Activated CD8-positive, alpha-beta memory T cell treated with anti-CD3 and anti-CD28 coated beads for 48 hours (primary cell): Measurements from ENCODE around the gene TMSB4X.
"Not testable (repeated sequence)": the region's sequence is repeated elsewhere in the genome, so short reads cannot be mapped to it uniquely, and the experiment has no call there.

Experiments used
- DNase-seq, 3 experiments: peaks; one replicate each; pipeline ENCODE4 v3.0.0-alpha.2; 2020; ENCODE audit warnings: low read depth in 2 of 3, low spot score in 2 of 3

TMSB4X gene

DNA sequence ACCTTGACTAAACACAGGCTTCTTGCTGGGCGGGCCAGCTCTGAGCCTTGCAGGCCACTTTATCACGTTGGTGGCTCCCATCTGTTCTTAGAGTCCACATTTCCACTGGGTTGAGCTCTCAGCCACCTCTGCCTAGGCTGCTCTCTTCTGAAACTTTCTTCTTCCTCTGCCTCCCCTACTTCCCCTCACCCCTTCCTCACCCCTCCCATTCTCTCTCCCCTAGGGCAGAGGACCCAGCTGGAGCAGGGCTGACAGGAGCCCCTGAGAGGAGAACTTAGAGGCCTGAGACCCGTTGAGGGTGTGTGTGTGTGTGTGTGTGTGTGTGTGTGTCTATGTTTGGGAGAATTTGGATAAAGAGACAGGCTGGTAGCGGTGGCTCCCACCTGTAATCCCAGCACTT lies 19.9 kb upstream of the TMSB4X start:
- no peak for DNase-seq

DNA sequence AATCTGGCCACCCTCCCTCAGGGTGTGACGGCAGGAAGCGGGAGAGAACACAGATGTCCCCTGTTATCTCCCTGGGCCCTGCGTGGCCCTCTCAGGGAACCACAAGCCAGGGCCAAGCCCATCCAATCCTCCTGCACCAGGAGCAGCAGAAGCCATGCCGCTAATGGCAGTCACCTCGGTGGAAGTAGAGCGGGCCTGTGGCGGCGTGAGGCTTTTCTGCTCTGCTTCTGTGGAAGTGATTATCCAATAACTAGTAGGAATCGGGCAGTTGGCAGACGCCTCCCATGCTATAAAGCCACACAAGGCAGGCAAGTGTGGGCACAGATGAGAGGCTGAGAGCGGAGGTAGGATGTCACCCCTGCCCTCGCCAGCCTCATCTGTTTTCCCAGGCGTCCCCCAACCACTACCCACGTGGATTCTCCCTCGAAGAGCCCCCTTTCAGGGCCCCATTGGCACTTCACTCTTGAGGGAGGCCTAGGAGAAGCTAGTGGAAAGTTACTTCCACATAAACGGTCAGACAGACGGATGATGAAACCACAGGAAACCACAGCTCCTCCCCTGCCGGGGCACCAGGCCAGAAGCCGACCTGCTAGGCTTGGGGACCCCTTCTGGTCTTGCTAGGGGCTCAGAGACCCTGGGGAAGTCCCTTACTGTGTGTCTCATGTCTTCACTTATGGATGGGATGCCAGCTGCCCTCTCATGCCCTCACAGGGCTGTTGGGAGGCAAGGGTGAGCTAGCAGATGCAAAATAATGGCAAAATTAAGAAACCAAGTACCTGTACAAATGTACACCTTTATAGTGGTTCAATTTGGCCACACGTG lies 18.8 kb upstream of the TMSB4X start:
- peak in 1 of 3 experiments; percentile 70 for DNase-seq

DNA sequence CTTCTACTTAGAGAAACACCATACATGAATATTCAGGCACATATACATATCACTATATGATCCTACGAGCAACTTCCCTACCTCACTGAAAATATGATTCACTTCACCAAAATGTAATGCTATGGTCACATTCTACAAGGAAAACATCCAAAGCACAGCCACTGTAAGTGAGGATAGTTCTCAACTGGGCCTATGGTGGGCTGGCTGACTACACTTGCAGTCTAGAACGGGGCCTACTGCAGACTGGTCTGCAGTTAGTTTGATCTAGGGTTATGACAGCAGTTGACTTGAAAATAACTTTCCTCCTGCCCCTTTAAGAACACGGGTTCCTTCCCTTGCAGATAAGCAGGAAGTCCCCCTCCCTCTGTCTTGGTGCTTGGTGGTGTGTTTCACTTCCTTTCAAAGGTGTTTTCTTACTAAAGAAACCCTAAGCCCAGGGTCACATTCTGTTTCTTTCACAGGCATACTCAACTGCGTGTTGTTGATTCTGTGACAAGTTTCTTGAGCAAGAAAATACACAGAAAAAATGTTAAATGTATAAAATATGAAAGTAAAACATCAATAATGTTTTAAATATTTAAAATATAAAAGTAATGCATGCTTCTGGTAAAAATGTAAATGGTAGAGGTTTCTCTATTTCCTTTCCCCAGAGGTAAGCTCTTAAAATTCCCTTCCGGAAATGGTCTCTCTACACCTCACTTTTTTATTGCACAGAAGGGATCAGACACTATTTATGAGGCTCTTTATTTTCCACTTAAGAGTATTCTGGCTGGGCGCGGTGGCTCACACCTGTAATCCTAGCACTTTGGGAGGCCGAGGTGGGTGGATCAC lies 18.0 kb upstream of the TMSB4X start:
- DNase-seq, result no peak

DNA sequence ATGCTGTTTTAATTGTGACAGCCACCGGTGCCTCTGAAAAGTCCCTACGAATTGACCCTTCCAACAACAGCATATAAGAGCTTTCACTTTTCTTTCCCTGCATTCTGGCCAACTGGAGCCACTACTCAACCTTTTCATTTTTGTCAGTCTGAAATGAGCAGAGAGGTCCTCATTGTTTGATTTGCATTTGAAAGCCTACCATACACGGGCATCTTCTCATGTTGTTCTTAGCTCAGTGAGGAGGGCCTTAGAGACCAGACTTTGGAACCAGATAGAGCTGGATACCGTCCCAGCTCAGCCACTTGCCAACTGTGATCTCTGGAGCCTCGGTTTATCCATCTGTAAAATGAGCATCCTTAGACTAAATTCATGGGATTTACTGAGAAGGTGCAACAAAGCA lies 16.9 kb upstream of the TMSB4X start:
- no peak for DNase-seq

DNA sequence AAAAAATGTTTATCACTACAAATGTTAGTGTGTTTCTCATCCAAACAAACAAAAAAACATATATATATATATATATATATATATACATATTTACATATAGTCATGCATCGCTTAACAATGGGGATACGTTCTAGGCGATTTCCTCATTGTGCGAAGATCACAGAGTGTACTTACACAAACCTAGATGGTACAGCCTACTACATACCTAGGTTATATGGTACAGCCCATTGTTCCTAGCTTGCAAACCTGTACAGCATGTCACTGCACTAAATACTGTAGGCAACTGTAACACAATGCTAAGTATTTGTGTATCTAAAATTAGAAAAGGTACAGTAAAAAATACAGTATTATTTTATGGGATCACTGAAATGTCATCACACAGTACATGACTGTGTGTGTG lies 16.4 kb upstream of the TMSB4X start:
- no peak for DNase-seq

DNA sequence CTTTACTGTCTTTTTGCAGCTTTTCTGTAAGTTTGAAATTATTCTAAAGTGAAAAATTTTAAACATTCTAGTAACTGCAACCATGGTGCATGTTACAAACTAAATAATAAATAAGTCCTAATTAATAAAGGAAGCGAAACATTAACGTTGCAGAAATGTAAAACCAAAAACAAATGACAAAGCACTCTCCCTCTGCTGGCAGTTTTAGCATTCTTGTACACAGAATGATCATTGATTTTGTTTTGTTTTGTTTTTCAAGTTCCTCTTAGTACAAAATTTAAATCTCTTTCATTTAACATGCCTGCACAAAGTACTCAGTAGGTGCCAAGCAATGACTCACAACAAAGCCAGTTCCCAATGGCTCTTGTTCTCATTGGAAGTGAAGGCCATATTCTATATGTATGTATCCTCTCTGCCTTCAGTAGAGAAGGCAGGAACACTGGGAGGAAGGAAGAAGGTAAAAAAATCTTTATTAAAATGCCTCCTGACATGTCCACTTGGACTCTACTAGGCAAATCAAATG lies 13.7 kb upstream of the TMSB4X start:
- DNase-seq, result no peak

DNA sequence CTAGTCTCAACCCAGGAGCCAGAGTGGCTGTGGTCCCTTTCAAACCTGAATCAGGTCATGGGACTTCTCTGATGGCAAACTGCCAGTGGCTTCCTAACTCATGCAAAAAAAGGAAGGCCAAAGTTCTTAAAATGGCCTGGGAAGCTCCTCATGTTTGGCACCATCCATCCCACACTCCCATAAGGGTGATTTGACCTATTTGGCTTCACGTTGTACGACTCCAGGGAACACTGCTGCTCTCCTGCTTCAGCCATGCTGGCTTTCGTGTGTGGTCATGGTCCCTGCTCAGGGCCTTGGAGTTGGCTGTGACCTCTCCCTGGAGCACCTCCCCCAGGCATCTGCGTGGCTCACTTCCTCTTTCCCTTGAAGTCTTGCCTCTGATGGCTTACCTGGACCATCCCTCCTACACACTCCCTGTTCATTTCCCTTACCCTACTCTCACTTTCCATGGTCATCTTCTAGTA lies 12.8 kb upstream of the TMSB4X start:
- no peak for DNase-seq

DNA sequence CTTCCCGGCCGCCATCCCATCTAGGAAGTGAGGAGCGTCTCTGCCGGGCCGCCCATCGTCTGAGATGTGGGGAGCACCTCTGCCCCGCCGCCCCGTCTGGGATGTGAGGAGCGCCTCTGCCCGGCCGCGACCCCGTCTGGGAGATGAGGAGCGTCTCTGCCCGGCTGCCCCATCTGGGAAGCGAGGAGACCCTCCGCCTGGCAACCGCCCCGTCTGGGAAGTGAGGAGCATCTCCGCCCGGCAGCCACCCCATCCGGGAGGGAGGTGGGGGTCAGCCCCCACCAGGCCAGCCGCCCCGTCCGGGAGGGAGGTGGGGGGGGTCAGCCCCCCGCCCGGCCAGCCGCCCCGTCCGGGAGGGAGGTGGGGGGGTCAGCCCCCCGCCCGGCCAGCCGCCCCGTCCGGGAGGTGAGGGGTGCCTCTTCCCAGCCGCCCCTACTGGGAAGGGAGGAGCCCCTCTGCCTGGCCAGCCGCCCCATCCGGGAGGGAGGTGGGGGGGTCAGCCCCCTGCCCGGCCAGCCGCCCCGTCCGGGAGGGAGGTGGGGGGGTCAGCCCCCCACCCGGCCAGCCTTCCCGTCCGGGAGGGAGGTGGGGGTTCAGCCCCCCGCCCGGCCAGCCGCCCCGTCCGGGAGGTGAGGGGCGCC lies 11.6 kb upstream of the TMSB4X start:
- DNase-seq, result not testable (repeated sequence)

DNA sequence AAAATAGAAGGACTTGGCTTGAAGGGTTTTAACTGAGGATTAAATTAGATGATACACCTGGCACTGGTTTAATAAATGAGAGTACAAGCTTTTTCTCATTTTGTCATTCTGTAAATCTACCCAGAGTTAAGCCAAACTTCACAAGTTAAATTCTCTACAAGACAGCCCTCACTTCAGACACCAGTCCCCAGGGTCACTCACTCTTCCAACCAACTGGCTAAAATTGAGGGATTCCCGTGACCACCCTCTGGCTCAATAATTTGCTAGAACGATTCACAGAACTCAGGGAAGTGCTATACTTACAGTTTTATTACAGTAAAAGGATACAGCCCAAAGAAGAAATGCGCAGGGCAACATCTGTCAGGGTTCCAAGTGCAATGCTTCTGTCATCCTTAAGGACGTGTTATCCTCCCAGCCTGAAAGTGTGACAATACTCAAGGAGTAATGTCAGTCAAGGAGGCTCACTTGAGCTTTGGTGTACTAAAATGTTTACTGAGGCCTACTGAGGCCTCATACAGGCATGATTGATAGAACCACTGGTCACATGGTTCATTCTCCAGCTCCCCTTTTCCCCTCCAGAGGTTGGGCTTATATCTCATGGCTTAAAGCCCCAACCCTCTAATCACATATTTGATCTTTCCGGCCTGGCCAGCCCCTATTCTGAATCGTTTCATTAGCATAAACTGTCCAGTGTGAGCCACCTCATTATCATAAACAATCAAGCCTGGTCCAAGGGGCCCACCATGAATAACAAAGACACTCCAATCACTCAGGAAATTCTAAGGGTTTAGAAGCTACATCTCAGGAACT lies 9.6 kb upstream of the TMSB4X start:
- no peak for DNase-seq

DNA sequence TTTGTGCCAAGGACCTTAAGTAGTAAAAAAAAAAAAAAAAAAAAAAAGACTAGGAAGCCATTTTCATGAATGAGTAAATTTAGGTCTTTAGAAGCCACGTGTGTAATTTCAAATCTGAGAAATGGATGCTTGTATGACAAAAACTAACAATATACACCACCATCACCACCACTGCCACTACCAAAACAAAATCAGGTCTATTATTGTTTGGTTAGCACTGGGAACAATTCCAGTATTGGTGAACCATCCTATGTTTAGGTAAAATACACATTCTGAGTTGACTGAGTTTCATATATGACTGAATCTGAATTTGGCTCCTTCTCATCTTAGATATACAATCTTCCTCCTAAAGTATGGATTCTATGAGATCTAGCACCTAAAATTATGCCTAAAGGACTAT lies 8.8 kb upstream of the TMSB4X start:
- no peak for DNase-seq

DNA sequence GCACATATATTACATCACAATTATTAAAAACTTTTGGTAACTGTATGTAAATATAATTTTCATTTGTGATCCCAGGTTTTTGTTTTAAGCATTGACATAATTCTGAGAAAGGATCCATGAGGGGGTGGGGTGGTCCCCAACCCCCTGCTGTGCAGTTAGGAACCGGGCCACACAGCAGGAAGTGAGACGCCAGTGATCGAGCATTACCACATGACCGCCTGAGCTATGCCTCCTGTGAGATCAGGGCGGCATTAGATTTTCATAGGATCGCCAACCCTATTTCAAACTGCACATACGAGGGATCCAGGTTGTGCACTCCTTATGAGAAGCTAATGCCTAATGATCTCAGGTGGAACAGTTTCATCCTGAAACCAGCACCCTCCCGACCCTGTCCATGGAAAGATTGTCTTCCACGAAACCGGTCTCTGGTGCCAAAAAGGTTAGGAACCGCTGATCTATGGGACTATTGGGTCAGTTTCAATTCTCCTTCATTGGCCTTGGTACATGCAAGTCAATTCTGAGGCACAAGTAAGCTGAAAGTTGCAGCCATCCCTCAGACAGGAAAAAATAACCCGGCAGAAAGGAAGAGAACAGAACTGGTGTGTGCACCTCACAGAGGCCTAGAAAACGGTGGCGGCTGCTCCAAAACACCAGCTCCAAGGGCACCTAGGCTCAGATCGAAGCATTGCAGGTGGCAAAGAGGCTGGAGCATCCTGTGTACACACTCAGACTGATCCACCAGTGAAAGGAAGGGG lies 7.0 kb upstream of the TMSB4X start:
- DNase-seq, result no peak

DNA sequence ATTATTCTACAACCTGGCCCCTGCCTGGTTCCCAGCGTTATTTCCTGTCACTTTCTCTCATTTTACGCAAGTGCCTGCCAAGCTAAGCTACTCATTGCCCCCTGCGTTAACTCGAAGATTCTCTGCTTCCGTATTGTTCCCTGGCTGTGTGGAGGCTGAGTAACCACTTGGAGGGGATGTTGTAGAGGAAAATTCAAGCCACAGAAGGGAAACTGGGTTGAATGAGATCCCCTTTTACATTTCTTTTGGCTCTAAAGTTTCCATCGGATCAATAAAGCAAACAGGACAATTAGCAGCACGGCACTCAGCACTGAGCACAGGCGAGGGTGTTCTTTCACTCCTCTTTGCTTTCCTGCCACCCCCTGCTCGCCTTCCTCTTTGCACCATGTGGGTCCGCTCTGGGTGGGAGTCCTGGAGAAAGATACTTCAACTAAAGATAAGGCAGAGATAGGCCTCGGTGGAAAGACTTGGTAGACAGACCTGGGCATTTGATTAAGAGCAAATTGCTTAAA lies 4.2 kb upstream of the TMSB4X start:
- no peak for DNase-seq

DNA sequence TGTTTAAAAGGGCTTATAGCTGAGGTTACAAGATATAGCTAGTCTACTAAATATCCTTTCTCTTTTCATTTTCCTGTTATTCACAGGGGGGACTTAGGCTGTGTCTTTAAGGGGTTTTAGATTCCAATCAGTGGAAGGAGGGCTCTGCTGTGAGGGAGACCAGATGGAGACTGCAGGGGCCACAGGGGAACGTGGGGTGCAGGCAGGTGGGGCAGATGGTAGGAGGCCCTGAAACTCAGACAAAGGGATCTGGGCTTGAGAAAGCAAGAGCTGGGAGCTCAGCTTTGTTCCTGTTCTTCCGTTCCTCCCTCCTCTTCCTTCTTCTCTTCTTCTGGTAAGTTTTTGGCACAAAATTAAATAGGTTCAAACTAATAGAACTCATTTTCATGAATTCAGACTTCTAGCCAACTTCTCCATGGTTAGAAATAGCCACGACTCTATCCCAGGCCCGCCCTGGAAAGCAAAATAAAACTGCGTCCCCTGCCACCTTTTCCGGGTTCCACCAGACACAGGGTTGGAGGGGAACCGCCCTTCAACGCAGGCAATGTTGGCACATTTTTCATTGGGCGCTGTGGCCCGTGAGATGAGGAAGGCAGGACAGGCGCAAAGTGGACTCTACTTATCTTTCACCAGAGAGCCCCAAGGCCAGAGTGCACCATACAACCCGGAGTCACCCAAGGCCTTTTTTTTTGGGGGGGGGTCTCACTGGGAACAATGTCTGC lies 3.5 kb upstream of the TMSB4X start:
- DNase-seq, result no peak

DNA sequence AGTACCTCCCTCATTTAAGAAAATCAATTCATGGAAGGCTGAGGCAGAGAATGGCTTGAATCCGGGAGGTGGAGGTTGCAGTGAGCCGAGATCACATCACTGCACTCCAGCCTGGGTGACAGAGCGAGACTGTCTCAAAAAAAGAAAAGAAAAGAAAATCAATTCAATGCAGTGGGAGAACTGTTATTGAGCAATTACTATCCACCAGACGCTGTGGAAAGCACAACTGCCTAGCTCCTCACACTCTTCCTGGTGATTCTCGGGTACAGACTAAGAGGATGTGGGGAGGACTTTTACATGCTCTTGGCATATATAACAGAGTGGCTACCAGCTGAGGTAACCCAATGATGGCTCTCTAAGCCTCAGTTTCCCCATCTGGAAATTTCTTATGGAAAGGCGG lies 2.7 kb upstream of the TMSB4X start:
- DNase-seq, result no peak

DNA sequence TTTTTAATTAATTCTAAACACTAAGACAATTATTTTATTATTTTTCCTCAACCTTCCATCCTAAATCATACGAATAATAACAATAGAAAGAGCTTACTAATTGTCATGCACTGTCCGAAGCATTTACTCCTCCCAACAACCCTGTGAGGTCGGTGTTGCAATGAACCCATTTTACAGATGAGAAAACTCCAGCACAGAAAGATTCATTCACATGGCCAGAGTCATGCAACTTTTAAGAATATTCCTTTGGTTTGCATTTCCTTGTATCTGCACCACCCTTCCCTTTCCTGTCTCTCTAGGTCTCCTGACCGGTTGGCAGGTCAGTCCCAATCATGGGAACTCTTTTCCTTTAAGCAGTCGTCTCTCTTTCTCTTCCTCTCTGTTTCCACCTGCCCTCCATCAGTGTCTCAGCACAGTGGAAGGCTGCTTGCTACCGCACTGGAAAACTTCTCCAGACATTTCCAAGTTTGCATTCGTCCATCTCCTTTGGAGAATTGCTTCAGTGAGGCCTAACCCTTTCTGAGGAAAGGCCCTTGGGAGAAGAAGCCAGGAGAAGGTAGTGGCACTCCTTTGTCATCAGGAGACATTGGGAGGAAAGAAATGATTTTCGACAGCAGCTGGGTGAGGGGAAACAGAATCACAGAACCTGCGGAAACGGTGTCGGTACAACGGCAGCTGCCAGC lies 1.9 kb upstream of the TMSB4X start:
- no peak for DNase-seq

DNA sequence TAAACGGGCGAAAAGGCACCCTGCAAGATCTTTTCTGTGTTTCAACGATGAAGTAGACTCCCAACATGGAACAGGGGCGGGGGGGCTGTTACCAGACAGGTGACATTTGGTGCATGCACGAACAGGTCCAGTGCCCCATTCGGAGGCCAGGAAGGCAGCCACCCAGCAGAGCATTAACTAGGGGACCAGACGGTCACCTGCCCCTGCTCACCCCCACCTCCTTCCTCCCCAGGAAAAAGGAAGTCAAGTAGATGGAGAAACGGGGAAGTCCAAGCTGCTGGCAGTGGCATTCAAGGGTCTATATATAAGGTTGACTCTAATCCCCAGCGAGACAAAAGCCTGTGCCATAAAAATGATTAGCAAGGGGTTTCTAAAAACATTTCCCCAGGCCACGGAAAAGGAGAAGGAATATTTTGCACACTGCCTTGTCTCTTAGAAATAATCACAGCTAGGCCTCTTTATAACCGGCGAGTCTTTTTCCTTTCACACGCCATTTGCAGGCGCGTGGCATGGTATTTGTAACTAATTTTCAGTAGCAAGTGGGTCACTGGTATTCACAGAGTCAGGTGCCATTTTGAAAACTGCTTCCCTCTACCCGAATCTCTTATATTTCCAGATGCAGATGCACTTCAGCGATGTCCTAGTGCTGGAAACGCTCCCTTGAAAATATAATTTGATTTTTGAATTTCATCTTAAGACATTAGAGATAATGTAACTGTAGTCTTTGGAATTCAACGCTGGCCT lies 1.2 kb upstream of the TMSB4X start:
- no peak for DNase-seq

DNA sequence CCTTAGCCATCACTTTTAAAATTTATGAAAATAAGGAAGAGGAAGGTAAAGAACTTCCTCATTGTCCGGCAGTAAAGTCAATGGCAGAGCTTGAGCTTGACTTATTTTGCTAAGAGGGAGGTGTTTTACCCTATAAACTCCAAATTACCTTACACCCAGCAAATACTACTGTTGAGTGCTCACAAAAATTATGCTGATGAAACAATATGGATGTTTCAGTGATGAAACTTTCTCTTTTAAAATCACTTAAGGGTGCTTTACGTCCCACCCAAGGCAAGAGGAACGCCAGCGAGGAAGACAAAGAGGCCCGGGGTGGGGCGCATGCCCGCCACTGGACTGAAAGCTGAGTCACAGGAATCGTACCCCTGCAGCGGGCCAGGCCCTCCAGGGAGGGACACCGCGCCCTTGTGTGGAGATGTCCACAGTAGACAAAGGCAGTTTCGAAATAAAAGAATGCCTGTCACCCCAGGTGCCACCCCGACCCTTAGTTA lies 560 bp upstream of the TMSB4X start:
- DNase-seq, result no peak

DNA sequence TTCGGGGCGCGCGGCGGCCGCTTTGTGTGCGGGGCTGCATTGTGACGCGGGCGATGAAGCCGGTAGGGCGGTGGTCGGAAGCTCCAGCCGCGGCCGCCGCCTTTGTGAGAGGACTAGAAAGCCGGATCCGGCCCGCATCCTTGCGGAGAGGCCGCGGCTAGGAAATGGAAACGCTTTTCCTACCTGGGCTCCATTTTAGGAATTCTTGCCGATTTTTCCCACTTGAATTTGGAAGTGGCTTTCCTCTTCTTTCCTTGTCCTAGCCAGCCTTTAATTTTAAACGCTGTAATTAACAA lies 708 bp downstream of the TMSB4X start:
- DNase-seq, result no peak
